ENCODE data around the gene FAM8A1. TPM values are rescaled to one million over a fixed set of nuclear protein-coding genes. Genes with fewer than 3 reads are reported as not detected.
"Not testable (repeated sequence)": the region's sequence is repeated elsewhere in the genome, so short reads cannot be mapped to it uniquely, and the experiment has no call there.

FAM8A1 gene
- total RNA-seq: 16.7 TPM
- long read RNA-seq, full-length matches to known transcripts: 66 of 71 reads
- long read RNA-seq, partial matches to known transcripts: 0 of 71 reads
- long read RNA-seq, other reads (novel, unspliced or antisense): 5 of 71 reads

GRCh38 chr6:17599877-17600526, at the start of gene FAM8A1:
Gene FAM8A1 (plus strand): TSS chr6:17600302. CDS start chr6:17600410, 108 bp downstream.
- DNase-seq (peak; percentile 96), ATAC-seq (ENCODE audit: poor library complexity) (peak; percentile 99)
- intact Hi-C loops (cut with DNase I): loop anchor here (10.0 kb wide), 1 partner anchor 105 kb away; the partner anchor contains the start of gene NUP153

- DNase-seq (no peak), ATAC-seq (ENCODE audit: poor library complexity) (no peak)
- intact Hi-C loops (cut with DNase I): no loop called here
Observed at GRCh38 chr6:17551383-17551958, 48.6 kb upstream of the FAM8A1 start.

- ATAC-seq (ENCODE audit: poor library complexity) (no peak), DNase-seq (no peak)
- intact Hi-C loops (cut with DNase I): no loop called here
Observed at GRCh38 chr6:17552861-17553260, 47.2 kb upstream of the FAM8A1 start.

- ATAC-seq (ENCODE audit: poor library complexity) (no peak), DNase-seq (no peak)
- intact Hi-C loops (cut with DNase I): no loop called here
Observed at GRCh38 chr6:17556014-17556413, 44.1 kb upstream of the FAM8A1 start.

GRCh38 chr6:17562636-17563035, 37.5 kb upstream of the FAM8A1 start:
- intact Hi-C loops (cut with DNase I): no loop called here
- DNase-seq (no peak), ATAC-seq (ENCODE audit: poor library complexity) (no peak)

GRCh38 chr6:17565399-17565798, 34.7 kb upstream of the FAM8A1 start:
- intact Hi-C loops (cut with DNase I): no loop called here
- no peak for ATAC-seq (ENCODE audit: poor library complexity)
- no peak for DNase-seq

- intact Hi-C loops (cut with DNase I): no loop called here
- ATAC-seq (ENCODE audit: poor library complexity) (no peak), DNase-seq (no peak)
Observed at GRCh38 chr6:17574866-17575560, 25.1 kb upstream of the FAM8A1 start.

- ATAC-seq (ENCODE audit: poor library complexity) (no peak), DNase-seq (no peak)
- intact Hi-C loops (cut with DNase I): no loop called here
Observed at GRCh38 chr6:17577059-17577458, 23.0 kb upstream of the FAM8A1 start.

- intact Hi-C loops (cut with DNase I): no loop called here
- peak; percentile 67 for DNase-seq
- ATAC-seq (ENCODE audit: poor library complexity): peak; percentile 86
Observed at GRCh38 chr6:17580518-17581048, 19.5 kb upstream of the FAM8A1 start.

GRCh38 chr6:17581282-17581681, 18.8 kb upstream of the FAM8A1 start:
- DNase-seq; ATAC-seq (ENCODE audit: poor library complexity); intact Hi-C loops (cut with DNase I): not testable (repeated sequence)

- DNase-seq: no peak
Observed at GRCh38 chr6:17583811-17584210, 16.3 kb upstream of the FAM8A1 start.

GRCh38 chr6:17584241-17584803, 15.8 kb upstream of the FAM8A1 start:
- DNase-seq (no peak), ATAC-seq (ENCODE audit: poor library complexity) (peak; percentile 90)
- intact Hi-C loops (cut with DNase I): loop anchor here (2.0 kb wide), 1 partner anchor 428 kb away; no protein-coding TSS in a partner anchor

More at GRCh38 chr6:17583811-17584210, 16.3 kb upstream of the FAM8A1 start:
- ATAC-seq (ENCODE audit: poor library complexity): peak; percentile 9
- intact Hi-C loops (cut with DNase I): loop anchor here (2.0 kb wide), 1 partner anchor 427 kb away; no protein-coding TSS in a partner anchor

- no peak for ATAC-seq (ENCODE audit: poor library complexity)
- intact Hi-C loops (cut with DNase I): loop anchor here (2.0 kb wide), 1 partner anchor 429 kb away; no protein-coding TSS in a partner anchor
- DNase-seq: no peak
Observed at GRCh38 chr6:17585766-17586490, 14.2 kb upstream of the FAM8A1 start.

- DNase-seq; ATAC-seq (ENCODE audit: poor library complexity); intact Hi-C loops (cut with DNase I): not testable (repeated sequence)
Observed at GRCh38 chr6:17586623-17587022, 13.5 kb upstream of the FAM8A1 start.

- intact Hi-C loops (cut with DNase I): no loop called here
- DNase-seq (no peak), ATAC-seq (ENCODE audit: poor library complexity) (no peak)
Observed at GRCh38 chr6:17588011-17588410, 12.1 kb upstream of the FAM8A1 start.

GRCh38 chr6:17589406-17590096, 10.6 kb upstream of the FAM8A1 start:
- peak; percentile 35 for ATAC-seq (ENCODE audit: poor library complexity)

GRCh38 chr6:17591287-17591686, 8.8 kb upstream of the FAM8A1 start:
- DNase-seq (no peak), ATAC-seq (ENCODE audit: poor library complexity) (no peak)
- intact Hi-C loops (cut with DNase I): no loop called here

More at GRCh38 chr6:17589406-17590096, 10.6 kb upstream of the FAM8A1 start:
- intact Hi-C loops (cut with DNase I): no loop called here
- DNase-seq: no peak

- ATAC-seq (ENCODE audit: poor library complexity): no peak
- intact Hi-C loops (cut with DNase I): no loop called here
- DNase-seq: no peak
Observed at GRCh38 chr6:17593246-17593645, 6.9 kb upstream of the FAM8A1 start.

Measured in Right ventricle myocardium superior (tissue), 1 donor.